MG63 (cell line): ENCODE data around the gene RASL11A. TPM values are rescaled to one million over a fixed set of nuclear protein-coding genes. Genes with fewer than 3 reads are reported as not detected.
A peak's percentile ranks its signal among the peaks of the same experiment; 100 is the strongest.

Source experiments
- DNase-seq: peaks from one replicate; pipeline ENCODE4 v3.0.0-alpha.2; 2020
- H3K27me3 ChIP-seq: fragments of 250-450 bp; sonication (Bioruptor Pico); 2 replicates; pipeline ENCODE4 v1.5.1; 2020; ENCODE audit warnings: mild to moderate bottlenecking, moderate library complexity
- H3K36me3 ChIP-seq: fragments of 250-450 bp; sonication (Bioruptor Pico); 2 replicates; pipeline ENCODE4 v1.5.1; 2020; ENCODE audit warnings: mild to moderate bottlenecking, moderate library complexity
- H3K4me3 ChIP-seq: fragments of 250-450 bp; sonication (Bioruptor Pico); 2 replicates; pipeline ENCODE4 v1.5.1; 2020; ENCODE audit warnings: mild to moderate bottlenecking, moderate library complexity
- H3K9me3 ChIP-seq: fragments of 250-450 bp; sonication (Bioruptor Pico); 2 replicates; pipeline ENCODE4 v1.5.1; 2020; ENCODE audit warnings: mild to moderate bottlenecking, moderate library complexity
- total RNA-seq: library from RNA; depleted of rRNA; stranded (reverse); fragments of >200 nt; shearing (Covaris generic); gene quantifications from 2 replicates; pipeline ENCODE4 v1.2.3, GENCODE V29; 2014; ENCODE audit warnings: low replicate concordance

RASL11A gene
- total RNA-seq, 1 experiment from 2014 or later = 19.9 TPM

DNA sequence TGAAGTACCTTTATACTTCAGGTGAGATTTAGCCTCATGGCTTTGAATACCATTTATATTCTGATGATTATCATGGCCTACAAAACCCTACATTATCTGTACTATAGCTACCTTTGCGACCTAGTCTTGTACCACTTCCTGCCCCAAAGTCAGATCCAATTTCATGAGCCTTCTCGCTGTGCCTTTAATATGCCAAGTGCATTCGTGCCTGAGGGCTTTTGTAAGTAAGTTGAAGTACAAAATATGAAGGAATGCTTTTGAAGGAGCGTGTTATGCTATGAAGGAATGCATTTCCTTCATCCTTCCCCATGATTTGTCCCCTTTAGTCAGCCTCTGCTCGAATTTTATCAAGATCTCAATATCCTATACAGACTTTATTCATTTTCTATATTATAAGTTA, 9.2 kb upstream of the RASL11A start:
- no peak for DNase-seq
- peaks cover 56% of the 10 kb centered on the region for H3K36me3 ChIP-seq
- H3K9me3 ChIP-seq = no peaks in the 10 kb centered on the region
- H3K4me3 ChIP-seq = no peak overlapping the region
- H3K27me3 ChIP-seq = no peaks in the 10 kb centered on the region

- Histone ChIP-seq H3K4me3 (no peak overlapping the region), H3K27me3 (no peaks in the 10 kb centered on the region), H3K9me3 (no peaks in the 10 kb centered on the region), H3K36me3 (peaks cover 38% of the 10 kb centered on the region)
- no peak for DNase-seq
Observed at GRCh38 chr13:27263438-27263837, 7.2 kb upstream of the RASL11A start.

DNA sequence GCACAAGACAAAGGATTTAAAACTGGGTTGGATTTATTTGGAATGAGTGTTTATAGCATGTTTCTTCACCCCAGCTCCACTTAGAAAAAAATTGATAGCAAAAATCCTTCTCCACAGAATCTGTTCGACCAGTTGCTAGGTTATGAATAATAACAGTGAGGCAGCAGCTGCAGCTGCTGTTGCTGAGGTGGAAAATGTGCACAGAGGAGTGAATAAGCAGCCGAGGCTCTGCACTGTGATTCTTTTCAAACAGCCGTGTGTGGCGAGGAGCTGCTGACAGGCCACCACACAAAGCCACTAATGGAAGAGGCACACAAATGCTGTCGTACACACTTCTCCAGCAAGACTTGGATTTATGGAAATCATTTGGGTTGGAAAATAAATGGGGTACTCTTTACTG, 6.4 kb upstream of the RASL11A start:
- Histone ChIP-seq H3K4me3 (no peak overlapping the region), H3K36me3 (peaks cover 30% of the 10 kb centered on the region), H3K27me3 (no peaks in the 10 kb centered on the region), H3K9me3 (no peaks in the 10 kb centered on the region)
- no peak for DNase-seq

DNA sequence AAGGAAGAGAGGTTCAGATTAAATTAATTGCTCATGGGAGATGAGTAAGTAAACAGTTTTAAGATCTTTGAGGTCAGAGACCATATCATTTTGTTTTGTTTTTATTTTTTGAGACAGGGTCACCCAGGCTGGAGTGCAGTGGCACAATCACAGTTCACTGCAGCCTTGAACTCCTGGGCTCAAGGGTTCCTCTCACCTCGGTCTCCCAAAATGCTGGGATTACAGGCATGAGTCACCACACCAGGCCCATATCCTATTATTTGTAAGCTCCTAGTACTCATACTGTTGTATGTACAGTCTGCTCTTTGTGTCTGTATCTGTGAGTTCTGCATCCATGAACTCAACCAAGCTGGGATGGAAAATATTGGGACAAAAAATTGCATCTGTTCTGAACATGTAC, 6.0 kb upstream of the RASL11A start:
- no peak for DNase-seq
- Histone ChIP-seq H3K9me3 (no peaks in the 10 kb centered on the region), H3K4me3 (no peak overlapping the region), H3K27me3 (no peaks in the 10 kb centered on the region), H3K36me3 (peaks cover 27% of the 10 kb centered on the region)

GRCh38 chr13:27266917-27267316, 3.7 kb upstream of the RASL11A start:
- Histone ChIP-seq H3K4me3 (no peak overlapping the region), H3K27me3 (no peaks in the 10 kb centered on the region), H3K36me3 (peaks cover 11% of the 10 kb centered on the region), H3K9me3 (no peaks in the 10 kb centered on the region)
- no peak for DNase-seq

DNA sequence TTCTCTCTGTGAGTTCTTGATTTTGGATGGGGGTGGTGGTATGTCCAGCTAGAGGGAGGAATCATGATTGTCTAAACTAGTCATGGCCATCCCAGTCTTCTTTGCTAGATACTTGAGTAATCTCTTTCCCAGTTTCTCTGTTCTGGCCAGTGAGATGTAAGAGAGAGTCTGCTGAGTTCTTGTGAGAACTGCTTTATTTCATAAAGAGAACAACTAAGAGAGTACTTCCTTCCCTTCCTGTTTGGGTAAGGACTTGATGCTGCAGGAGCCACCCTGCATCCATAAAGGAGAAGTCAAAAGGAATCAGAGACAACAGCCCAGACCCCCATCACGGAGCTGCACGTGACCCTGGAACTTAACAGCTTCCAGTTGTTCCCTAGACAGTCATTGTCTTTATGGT, 3.0 kb upstream of the RASL11A start:
- Histone ChIP-seq H3K4me3 (no peak overlapping the region), H3K36me3 (peaks cover 8% of the 10 kb centered on the region), H3K9me3 (no peaks in the 10 kb centered on the region), H3K27me3 (no peaks in the 10 kb centered on the region)
- no peak for DNase-seq

DNA sequence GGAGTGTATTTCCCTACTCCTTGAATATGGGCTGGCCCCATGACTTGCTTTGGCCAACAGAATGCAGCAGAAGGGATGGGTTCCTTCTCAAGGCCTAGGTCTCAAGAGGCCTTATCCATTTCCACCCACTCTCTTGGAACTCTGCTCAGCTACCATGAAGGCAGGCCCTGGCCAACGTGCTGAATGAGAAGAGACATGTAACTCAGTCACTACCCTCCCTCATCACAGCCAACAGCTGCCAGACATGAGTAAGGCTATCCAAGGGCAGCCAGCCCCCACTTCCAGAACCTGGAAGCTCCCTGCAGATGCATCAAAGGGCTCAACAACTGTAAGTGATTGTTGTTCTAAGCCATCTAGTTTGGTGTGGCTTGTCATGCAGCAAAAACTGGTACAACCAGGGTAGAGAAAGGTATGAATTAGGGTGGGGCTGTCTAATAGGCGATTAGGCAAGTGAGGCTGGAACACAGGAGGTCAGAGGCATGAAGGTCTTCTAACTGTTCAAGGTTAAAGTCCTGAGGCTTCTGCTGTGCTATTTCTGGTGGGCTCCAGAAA, 1.4 kb upstream of the RASL11A start:
- peak; percentile 54 for DNase-seq
- no peak overlapping the region for H3K4me3 ChIP-seq
- H3K9me3 ChIP-seq = no peaks in the 10 kb centered on the region
- H3K36me3 ChIP-seq = peaks cover 12% of the 10 kb centered on the region
- no peaks in the 10 kb centered on the region for H3K27me3 ChIP-seq

- peak overlapping the region; percentile 62 for H3K4me3 ChIP-seq
- peaks cover 12% of the 10 kb centered on the region for H3K36me3 ChIP-seq
- DNase-seq = no peak
- no peaks in the 10 kb centered on the region for H3K9me3 ChIP-seq
- H3K27me3 ChIP-seq = no peaks in the 10 kb centered on the region
Observed at GRCh38 chr13:27271570-27272096, 1.0 kb downstream of the RASL11A start.

DNA sequence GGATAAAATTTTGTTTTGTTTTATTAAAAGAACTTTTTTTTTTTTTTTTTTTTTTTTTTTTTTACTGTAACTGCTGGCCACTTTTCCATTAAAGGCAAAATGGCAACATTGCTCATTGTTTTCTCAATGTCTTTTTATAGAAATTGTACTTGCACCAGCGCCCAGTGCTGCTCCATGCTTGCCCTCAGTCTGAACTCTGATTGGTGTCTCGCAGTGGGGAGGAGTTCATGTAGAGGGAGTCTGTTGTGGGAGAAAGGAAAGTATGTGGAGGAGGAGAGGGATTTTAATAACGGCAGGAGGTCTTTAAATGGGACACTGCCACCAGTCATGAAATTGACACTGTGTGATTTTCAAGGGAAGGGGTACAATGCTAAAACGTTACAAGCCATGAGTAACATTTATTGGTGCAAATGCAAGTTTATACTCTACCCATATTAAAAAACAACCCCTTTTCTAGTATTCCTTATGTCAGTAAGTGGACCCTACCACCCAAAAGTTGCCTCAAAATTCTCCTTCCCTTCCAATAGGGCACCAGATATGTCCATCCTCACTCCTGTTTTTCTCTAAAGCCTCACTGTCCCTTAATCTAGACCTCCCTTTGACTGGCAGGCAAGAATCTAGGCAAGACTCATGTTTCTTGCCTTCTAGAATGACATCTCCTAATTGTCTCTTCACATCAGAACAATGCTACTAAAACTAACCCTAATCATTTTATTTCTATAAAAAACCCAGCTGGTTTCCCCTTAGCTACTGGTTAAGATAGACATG, 3.2 kb downstream of the RASL11A start:
- no peaks in the 10 kb centered on the region for H3K27me3 ChIP-seq
- DNase-seq = peak; percentile 32
- peaks cover 10% of the 10 kb centered on the region for H3K36me3 ChIP-seq
- H3K9me3 ChIP-seq = no peaks in the 10 kb centered on the region
- no peak overlapping the region for H3K4me3 ChIP-seq

DNA sequence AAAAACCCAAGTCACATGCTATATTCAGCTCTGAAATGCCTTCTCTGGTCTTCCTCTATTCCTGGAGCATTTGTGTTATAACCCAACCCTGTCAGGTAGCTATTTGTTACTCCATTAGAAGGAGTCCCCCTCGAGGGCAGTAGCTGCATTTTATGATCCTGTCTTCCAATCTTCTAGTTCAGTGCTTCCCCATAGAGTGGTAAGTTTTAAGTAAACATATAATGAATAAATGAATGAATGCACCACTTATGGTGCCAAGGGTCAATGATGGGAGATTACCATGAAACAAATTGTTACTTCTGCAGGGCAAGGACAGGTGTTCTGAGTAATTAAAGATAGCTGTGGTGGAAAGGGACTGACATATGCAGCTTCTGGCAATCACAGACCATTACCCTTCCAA, 4.0 kb downstream of the RASL11A start:
- peaks cover 10% of the 10 kb centered on the region for H3K36me3 ChIP-seq
- no peaks in the 10 kb centered on the region for H3K27me3 ChIP-seq
- H3K9me3 ChIP-seq = no peaks in the 10 kb centered on the region
- DNase-seq = no peak
- no peak overlapping the region for H3K4me3 ChIP-seq

- H3K36me3 ChIP-seq = peaks cover 10% of the 10 kb centered on the region
- H3K4me3 ChIP-seq = no peak overlapping the region
- no peaks in the 10 kb centered on the region for H3K9me3 ChIP-seq
- no peaks in the 10 kb centered on the region for H3K27me3 ChIP-seq
- DNase-seq = no peak
Observed at GRCh38 chr13:27276188-27276587, 5.6 kb downstream of the RASL11A start.

DNA sequence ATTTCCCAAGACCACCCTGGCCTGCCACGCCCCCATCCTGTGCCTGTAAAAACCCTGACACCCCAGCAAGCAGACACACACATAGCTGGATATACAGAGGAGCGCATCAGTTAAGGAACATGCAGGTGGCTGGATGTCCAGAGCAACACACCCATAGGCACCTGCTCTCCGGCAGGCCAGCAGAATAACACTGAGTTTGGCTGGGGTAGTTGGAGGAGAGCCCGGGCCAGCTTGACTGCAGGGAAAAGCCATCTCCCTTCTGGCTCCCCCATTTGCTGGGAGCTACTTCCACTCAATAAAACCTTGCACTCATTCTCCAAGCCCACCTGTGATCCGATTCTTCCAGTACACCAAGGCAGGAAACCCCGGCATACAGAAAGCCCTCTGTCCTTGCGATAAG, 8.9 kb downstream of the RASL11A start:
- Histone ChIP-seq H3K27me3 (no peaks in the 10 kb centered on the region), H3K36me3 (no peaks in the 10 kb centered on the region), H3K4me3 (no peak overlapping the region), H3K9me3 (no peaks in the 10 kb centered on the region)
- DNase-seq = no peak

- DNase-seq = peak; percentile 89
- Histone ChIP-seq H3K4me3 (no peak overlapping the region), H3K36me3 (no peaks in the 10 kb centered on the region), H3K27me3 (no peaks in the 10 kb centered on the region), H3K9me3 (no peaks in the 10 kb centered on the region)
Observed at GRCh38 chr13:27280009-27280656, 9.5 kb downstream of the RASL11A start.

DNA sequence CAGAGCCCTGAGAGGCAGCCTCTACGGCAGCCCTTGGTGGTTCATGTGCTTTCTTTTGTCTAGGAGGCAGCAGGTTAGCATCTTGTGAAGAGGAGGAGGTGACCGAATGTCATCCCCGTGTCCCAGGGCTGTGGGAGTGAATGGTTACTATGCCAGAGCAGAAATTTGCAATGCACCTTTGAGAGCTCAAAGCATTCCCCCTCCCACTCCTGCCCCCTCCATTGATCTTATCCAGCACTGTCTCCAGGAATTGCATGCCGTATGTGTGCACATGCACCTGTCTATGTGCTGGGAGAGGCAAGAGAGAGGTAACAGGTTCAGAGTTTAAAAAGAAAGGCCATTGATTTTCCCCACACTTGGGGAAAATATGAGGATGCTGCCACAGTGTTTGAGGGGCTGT, 10.2 kb downstream of the RASL11A start:
- no peak for DNase-seq
- Histone ChIP-seq H3K27me3 (no peaks in the 10 kb centered on the region), H3K9me3 (no peaks in the 10 kb centered on the region), H3K4me3 (no peak overlapping the region), H3K36me3 (no peaks in the 10 kb centered on the region)

DNA sequence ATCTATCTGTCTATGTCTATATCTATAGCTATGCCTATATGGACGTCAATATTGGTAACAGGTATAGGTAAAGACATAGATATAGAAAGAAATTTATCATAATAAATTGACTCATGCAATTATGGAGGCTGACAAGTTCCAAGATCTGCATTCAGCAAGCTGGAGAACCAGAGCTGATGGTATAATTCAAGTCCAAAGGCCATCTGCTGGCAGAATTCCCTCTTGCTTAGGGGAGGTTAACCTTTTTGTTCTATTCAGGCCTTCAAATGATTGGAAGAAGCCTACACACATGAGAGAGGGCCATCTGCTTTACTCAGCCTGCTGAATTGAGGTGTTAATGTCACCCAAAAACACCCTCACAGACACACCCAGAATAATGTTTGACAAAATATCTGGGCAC, 10.8 kb downstream of the RASL11A start:
- Histone ChIP-seq H3K4me3 (no peak overlapping the region), H3K27me3 (no peaks in the 10 kb centered on the region), H3K9me3 (no peaks in the 10 kb centered on the region), H3K36me3 (no peaks in the 10 kb centered on the region)
- no peak for DNase-seq

DNA sequence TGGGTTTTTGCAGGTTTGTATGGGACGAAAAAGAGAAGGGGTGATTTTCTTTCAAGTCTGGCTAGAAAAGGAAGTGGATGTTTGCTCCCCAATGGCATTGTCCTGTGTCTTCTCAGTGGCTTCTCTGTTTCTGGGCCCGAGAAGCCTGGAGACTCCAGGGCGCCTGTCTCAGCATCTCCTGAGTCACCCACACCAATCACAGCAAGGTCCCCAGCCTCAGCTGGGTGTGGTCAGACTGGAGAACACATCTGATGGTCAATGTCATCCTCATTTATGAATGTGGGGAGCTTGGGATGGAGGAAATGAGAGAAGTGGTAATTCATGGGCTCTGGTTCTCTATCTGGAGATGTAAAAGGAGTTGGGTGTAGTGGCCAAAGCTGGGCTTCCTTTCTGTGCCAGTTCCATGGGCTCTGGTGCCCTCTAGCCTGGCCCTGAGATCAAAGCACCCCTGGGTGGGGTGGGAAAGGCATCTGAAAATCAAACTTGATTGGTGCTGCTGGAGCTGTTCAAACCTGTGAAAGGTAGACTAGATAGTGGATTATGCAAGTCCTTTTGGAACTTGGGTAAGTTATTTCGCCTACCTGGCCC, 13.4 kb downstream of the RASL11A start:
- Histone ChIP-seq H3K9me3 (no peaks in the 10 kb centered on the region), H3K4me3 (no peak overlapping the region), H3K27me3 (no peaks in the 10 kb centered on the region), H3K36me3 (no peaks in the 10 kb centered on the region)
- peak; percentile 48 for DNase-seq

DNA sequence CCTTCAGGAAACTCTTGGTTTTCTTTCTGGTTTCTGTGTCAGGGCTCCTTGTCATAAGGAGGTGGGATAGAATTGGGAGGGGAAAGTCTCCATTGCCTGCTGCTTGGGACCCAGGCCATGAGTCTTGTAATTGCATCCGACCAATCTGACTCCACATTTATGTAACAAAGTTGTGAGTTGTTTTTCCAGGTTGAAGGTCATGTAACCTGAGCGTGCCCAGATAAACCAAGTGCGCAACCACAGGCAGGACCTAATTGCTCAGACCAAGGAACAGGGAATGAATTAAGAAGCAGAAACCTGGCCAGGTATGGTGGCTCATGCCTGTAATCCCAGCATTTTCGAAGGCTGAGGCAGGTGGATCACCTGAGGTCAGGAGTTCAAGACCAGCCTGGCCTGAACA, 17.8 kb downstream of the RASL11A start:
- DNase-seq = no peak
- Histone ChIP-seq H3K4me3 (no peak overlapping the region), H3K9me3 (no peaks in the 10 kb centered on the region; the same call in 1 of the 2 replicates), H3K36me3 (no peaks in the 10 kb centered on the region), H3K27me3 (no peaks in the 10 kb centered on the region)
